Mucosa of rectum (tissue), 2 donors: ENCODE measurements around the gene CDHR2.

Experiments used
- H3K27ac ChIP-seq, 2 donors: one replicate each; pipeline ENCODE4 v1.7.0; 2013; ENCODE audit warnings: inconsistent platforms in 2 of 2, low read depth in 2 of 2, low read length in 2 of 2
- H3K27me3 ChIP-seq, 2 donors: one replicate each; pipeline ENCODE4 v1.7.0; 2013; ENCODE audit warnings: low read length in 2 of 2; ENCODE audit not compliant: control insufficient read depth in 2 of 2, insufficient read depth in 2 of 2
- H3K36me3 ChIP-seq, 2 donors: one replicate each; pipeline ENCODE4 v1.7.0; 2013; ENCODE audit warnings: low read length in 2 of 2; ENCODE audit not compliant: control insufficient read depth in 2 of 2, insufficient read depth in 2 of 2
- H3K4me1 ChIP-seq, 2 donors: one replicate each; pipeline ENCODE4 v1.7.0; 2013; ENCODE audit warnings: low read length in 2 of 2, mild to moderate bottlenecking in 1 of 2; ENCODE audit not compliant: control insufficient read depth in 2 of 2, insufficient read depth in 2 of 2
- H3K4me3 ChIP-seq, 2 donors: one replicate each; pipeline ENCODE4 v1.7.0; 2013; ENCODE audit warnings: low read length in 2 of 2
- H3K9ac ChIP-seq, 2 donors: one replicate each; pipeline ENCODE4 v1.7.0; 2013; ENCODE audit warnings: low read length in 2 of 2, low read depth in 1 of 2, mild to moderate bottlenecking in 1 of 2
- H3K9me3 ChIP-seq, 2 donors: one replicate each; pipeline ENCODE4 v1.7.0; 2013; ENCODE audit warnings: low read length in 2 of 2; ENCODE audit not compliant: control insufficient read depth in 2 of 2
- donor health status: healthy.
- donor health status: Normal muscosa, but diverticular disease.

Gene CDHR2

GRCh38 chr5:176632745-176633144 is 83.6 kb downstream of the CDHR2 start:
- H3K27ac ChIP-seq = no peak overlapping the region
- no peaks in the 10 kb centered on the region for H3K36me3 ChIP-seq
- no peak overlapping the region for H3K4me3 ChIP-seq
- H3K4me1 ChIP-seq = peaks cover 2 to 6% of the 10 kb centered on the region in 2 donors
- H3K9me3 ChIP-seq = no peaks in the 10 kb centered on the region
- H3K27me3 ChIP-seq = peaks cover 45 to 58% of the 10 kb centered on the region in 2 donors
- no peak overlapping the region for H3K9ac ChIP-seq

DNA sequence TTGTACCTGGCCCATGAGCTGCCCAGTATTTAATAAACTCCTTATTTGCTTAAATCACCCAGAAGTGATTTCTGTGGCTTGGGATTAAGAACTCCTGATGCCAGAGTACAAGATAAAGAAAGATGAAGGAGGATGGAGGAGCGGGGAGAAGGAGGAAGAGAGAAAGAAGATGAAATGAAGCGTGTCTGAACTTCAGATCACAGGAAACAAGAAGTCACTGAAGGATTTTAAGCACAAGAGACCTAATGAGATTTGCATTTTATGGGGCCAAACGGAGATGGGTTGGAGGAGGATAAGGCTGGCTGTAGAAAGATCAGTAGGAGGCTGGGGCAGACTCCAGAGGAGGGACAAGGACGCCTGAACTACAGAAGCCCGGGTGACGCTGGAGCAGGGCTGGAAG is 84.5 kb downstream of the CDHR2 start:
- no peaks in the 10 kb centered on the region for H3K9me3 ChIP-seq
- no peak overlapping the region for H3K27ac ChIP-seq
- H3K4me1 ChIP-seq = peaks cover 2 to 6% of the 10 kb centered on the region in 2 donors
- H3K36me3 ChIP-seq = no peaks in the 10 kb centered on the region
- no peak overlapping the region for H3K9ac ChIP-seq
- peaks cover 37 to 50% of the 10 kb centered on the region in 2 donors for H3K27me3 ChIP-seq
- H3K4me3 ChIP-seq = no peak overlapping the region

DNA sequence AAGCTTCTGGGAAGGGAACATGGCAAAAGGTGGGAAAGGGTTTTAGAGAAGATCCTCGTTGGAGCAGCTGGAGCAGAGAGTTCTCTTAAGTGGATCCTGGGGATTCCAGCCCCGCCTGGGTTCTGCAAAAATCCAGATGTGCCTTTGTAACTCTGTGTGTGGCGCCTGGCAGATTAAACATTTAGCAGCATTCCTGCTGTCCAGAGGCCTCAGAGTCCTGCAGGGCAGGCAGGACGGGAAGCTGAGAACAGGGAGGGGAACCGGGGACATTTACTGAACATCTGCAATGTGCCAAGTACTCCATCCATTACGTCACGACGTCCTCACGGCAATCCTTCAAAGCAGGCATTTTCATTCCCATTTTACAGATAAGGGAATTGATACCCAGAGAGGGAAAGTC is 87.3 kb downstream of the CDHR2 start:
- Histone ChIP-seq H3K36me3 (no peaks in the 10 kb centered on the region), H3K9me3 (no peaks in the 10 kb centered on the region), H3K4me1 (no peaks in the 10 kb centered on the region), H3K9ac (no peak overlapping the region), H3K4me3 (no peak overlapping the region), H3K27ac (no peak overlapping the region), H3K27me3 (peaks cover 17 to 23% of the 10 kb centered on the region in 2 donors)

GRCh38 chr5:176637556-176637955 is 88.4 kb downstream of the CDHR2 start:
- H3K36me3 ChIP-seq = no peaks in the 10 kb centered on the region
- H3K9ac ChIP-seq = no peak overlapping the region
- no peaks in the 10 kb centered on the region for H3K9me3 ChIP-seq
- H3K4me1 ChIP-seq = no peaks in the 10 kb centered on the region
- no peak overlapping the region for H3K27ac ChIP-seq
- no peak overlapping the region for H3K4me3 ChIP-seq
- peaks cover 12 to 16% of the 10 kb centered on the region in 2 donors for H3K27me3 ChIP-seq

DNA sequence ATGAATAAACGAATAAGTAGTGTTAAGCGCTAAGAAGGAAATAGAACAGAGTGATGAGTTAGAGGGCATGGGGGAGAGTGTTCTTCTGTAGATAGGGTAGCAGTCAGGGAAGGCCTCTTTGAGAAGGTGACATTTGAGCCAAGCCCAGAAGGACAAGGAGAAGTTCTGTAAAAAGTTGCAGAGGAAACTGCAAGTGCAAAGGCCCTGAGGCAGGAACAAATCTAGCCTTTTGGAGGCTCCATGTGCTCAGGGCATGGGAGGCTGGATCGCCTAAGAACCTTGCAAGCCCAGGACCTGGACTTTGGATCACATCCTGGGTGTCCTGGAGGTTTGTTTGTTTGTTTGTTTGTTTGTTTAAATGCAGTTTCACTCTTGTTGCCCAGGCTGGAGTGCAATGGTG is 89.3 kb downstream of the CDHR2 start:
- Histone ChIP-seq H3K27ac (no peak overlapping the region), H3K4me1 (no peaks in the 10 kb centered on the region), H3K9me3 (no peaks in the 10 kb centered on the region)

DNA sequence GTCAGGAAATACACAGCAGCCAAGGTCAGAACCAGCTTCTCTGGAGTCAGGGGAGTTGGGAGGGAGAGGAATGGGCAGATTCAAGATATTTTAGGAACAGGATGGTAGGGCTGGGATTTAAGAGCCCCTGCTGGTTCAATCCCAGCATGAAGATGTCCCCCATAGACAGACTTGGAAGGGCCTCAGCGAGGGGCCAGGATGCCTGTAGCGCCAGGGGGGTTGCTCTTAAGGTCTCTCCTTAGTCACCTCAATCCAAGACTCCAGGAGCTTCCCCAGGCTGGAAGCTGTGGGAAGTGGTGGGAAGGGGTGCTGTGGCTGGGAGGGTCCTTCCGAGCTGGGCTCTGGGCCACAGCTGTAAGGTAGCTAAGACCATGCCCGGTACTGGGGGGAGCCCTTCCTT is 90.1 kb downstream of the CDHR2 start:
- no peaks in the 10 kb centered on the region for H3K4me1 ChIP-seq
- no peak overlapping the region for H3K9ac ChIP-seq
- peaks cover 0 to 6% of the 10 kb centered on the region in 2 donors for H3K27me3 ChIP-seq
- no peaks in the 10 kb centered on the region for H3K9me3 ChIP-seq
- H3K36me3 ChIP-seq = no peaks in the 10 kb centered on the region
- H3K27ac ChIP-seq = no peak overlapping the region
- no peak overlapping the region for H3K4me3 ChIP-seq

More for the DNA sequence above, 89.3 kb downstream of the CDHR2 start:
- Histone ChIP-seq H3K9ac (no peak overlapping the region), H3K4me3 (no peak overlapping the region), H3K36me3 (no peaks in the 10 kb centered on the region), H3K27me3 (peaks cover 6 to 11% of the 10 kb centered on the region in 2 donors)

DNA sequence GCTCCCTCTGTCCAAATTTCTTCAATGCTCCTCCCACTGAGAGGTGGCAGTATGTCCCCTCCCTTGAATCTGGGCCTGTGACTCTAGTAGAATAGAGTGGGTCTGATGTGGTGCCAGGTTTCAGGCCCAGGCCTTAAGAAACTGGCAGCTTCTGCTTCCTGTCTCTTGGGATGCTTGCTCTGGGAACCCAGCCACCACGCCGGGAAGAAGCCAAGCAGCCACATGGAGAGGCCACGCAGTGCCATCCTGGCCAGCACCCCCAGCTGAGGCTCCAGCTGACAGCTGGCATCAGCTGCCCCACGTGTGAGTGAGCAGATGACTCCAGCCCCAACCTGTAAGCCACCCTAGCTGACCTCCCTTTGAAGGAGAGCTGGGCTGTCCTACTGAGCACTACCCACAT is 90.8 kb downstream of the CDHR2 start:
- Histone ChIP-seq H3K36me3 (no peaks in the 10 kb centered on the region), H3K4me1 (no peaks in the 10 kb centered on the region), H3K27me3 (peaks cover 0 to 6% of the 10 kb centered on the region in 2 donors), H3K27ac (no peak overlapping the region), H3K9ac (no peak overlapping the region), H3K9me3 (no peaks in the 10 kb centered on the region), H3K4me3 (no peak overlapping the region)

DNA sequence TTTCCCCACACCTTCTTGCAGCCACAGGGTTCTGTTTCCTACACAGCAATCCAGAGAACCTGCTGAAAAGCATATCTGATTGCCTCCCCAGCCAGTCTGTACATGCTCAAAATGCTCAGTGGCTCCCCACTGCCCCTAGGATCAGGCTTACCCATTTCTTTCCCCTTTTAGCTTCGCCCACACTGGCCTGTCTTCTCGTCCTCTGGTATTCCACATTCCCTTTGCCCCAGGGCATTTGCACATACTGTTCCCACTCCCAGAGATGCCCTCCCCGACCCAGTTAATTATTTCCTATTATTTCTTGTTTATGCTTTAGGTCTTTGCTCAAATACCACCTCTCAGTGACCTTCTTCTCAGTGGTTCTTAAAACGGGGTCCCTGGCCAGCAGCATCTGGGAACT is 91.5 kb downstream of the CDHR2 start:
- Histone ChIP-seq H3K9me3 (no peaks in the 10 kb centered on the region), H3K27me3 (peaks cover 0 to 6% of the 10 kb centered on the region in 2 donors), H3K4me1 (no peaks in the 10 kb centered on the region), H3K36me3 (no peaks in the 10 kb centered on the region), H3K4me3 (no peak overlapping the region), H3K27ac (no peak overlapping the region), H3K9ac (no peak overlapping the region)

GRCh38 chr5:176642675-176643490 is 93.7 kb downstream of the CDHR2 start:
- H3K9me3 ChIP-seq = no peaks in the 10 kb centered on the region
- no peak overlapping the region for H3K4me3 ChIP-seq
- H3K27me3 ChIP-seq = peaks cover 0 to 3% of the 10 kb centered on the region in 2 donors
- peaks cover 1 to 8% of the 10 kb centered on the region in 2 donors for H3K4me1 ChIP-seq
- no peak overlapping the region for H3K27ac ChIP-seq
- H3K36me3 ChIP-seq = no peaks in the 10 kb centered on the region
- no peak overlapping the region for H3K9ac ChIP-seq

GRCh38 chr5:176643491-176644219 is 94.5 kb downstream of the CDHR2 start:
- H3K9me3 ChIP-seq = no peaks in the 10 kb centered on the region
- H3K27me3 ChIP-seq = peaks cover 0 to 3% of the 10 kb centered on the region in 2 donors
- H3K36me3 ChIP-seq = no peaks in the 10 kb centered on the region
- H3K4me1 ChIP-seq = peaks cover 9 to 16% of the 10 kb centered on the region in 2 donors
- H3K4me3 ChIP-seq = no peak overlapping the region
- H3K27ac ChIP-seq = no peak overlapping the region
- H3K9ac ChIP-seq = no peak overlapping the region
